Heart right ventricle (tissue), 16 donors: ENCODE results near the gene CARMIL1. TPM values are rescaled to one million over a fixed set of nuclear protein-coding genes. Genes with fewer than 3 reads are reported as not detected.

ENCODE experiments used
- ATAC-seq, 8 donors: fragments of 200-7000 bp; cut with Tn5 transposase; one replicate each; pipeline ENCODE4 v1.9.1; 2020; ENCODE audit warnings: mild to moderate bottlenecking in 8 of 8, moderate library complexity in 8 of 8, moderate number of reproducible peaks in 1 of 8
- DNase-seq, 2 donors: peaks; one replicate each; pipeline ENCODE4 v3.0.0-alpha.2; 2020
- H3K27ac ChIP-seq, 10 donors: fragments of 200-600 bp; sonication (generic) in 2 of 10; one replicate each; pipeline versions ENCODE4 v1.5.0 to v1.8.0; 2020 to 2022; ENCODE audit warnings: mild to moderate bottlenecking in 3 of 10
- H3K27me3 ChIP-seq, 7 donors: fragments of 200-600 bp; one replicate each; pipeline ENCODE4 v1.8.0; 2021 to 2022; ENCODE audit warnings: mild to moderate bottlenecking in 2 of 7
- H3K36me3 ChIP-seq, 9 donors: fragments of 200-600 bp; sonication (generic) in 1 of 9; one replicate each; pipeline versions ENCODE4 v1.5.0 to v1.8.0; 2020 to 2022; ENCODE audit warnings: mild to moderate bottlenecking in 2 of 9
- H3K4me1 ChIP-seq, 9 donors: fragments of 200-600 bp; sonication (generic) in 1 of 9; one replicate each; pipeline versions ENCODE4 v1.5.0 to v1.8.0; 2020 to 2022; ENCODE audit warnings: mild to moderate bottlenecking in 4 of 9
- H3K4me3 ChIP-seq, 10 donors: fragments of 200-600 bp; sonication (generic) in 2 of 10; one replicate each; pipeline versions ENCODE4 v1.5.0 to v1.8.0; 2020 to 2022; ENCODE audit warnings: mild to moderate bottlenecking in 7 of 10, moderate library complexity in 2 of 10
- H3K9me3 ChIP-seq, 11 donors: fragments of 200-600 bp in 10 of 11; sonication (generic) in 2 of 11; one replicate each; pipeline versions ENCODE4 v1.5.0 to v1.8.0; 2013 to 2022; ENCODE audit warnings: mild to moderate bottlenecking in 2 of 11, control low read depth in 1 of 11, moderate library complexity in 1 of 11
- CTCF ChIP-seq, 9 donors: fragments of 200-600 bp; sonication (generic) in 2 of 9; IDR thresholded peaks; one replicate each; pipeline versions ENCODE4 v1.5.0 to v1.8.0; 2021 to 2022; ENCODE audit warnings: antibody characterized with exemption in 9 of 9, mild to moderate bottlenecking in 5 of 9, moderate library complexity in 1 of 9
- WGBS, 2 donors: extraction: QIAGEN DNeasy Blood & Tissue Kit; methylation state at CpG; one replicate each; pipeline ENCODE4 v1.1.7; 2013; ENCODE audit warnings: inconsistent platforms in 1 of 2; 5-methylcytosine and 5-hydroxymethylcytosine counted together
- intact Hi-C, 10 donors: fragments of 100-400 bp; cut with DNase I; formaldehyde crosslinking; loops; one replicate each; pipeline versions ENCODE4 v1.11.1 to v1.14.2; 2022
- polyA plus RNA-seq, 2 donors: library from polyadenylated mRNA; stranded (reverse); fragments of 200-250 nt; gene quantifications; one replicate each; pipeline ENCODE4 v1.2.3, GENCODE V29; 2013
- total RNA-seq, 10 donors: library from RNA; stranded (reverse); fragmentation: NEBNext Ultra II Directional in 3 of 10; extraction: Animal tissue kit (Norgen Biotek cat#: 25700) in 3 of 10; gene quantifications; one replicate each; pipeline versions ENCODE4 v1.2.1 to v1.2.4, GENCODE V29; 2021 to 2023
- donor health status: Arrhythmogenic right ventricular cardiomyopathy.
- donor health status: ischemic (EF 13 %, LVEDD 7.1; RV severe dilation, severe dysfunction).
- donor health status: healthy with polysubstance abuse.
- donor health status: DM: no; HTN: yes; CAD: no.
- donor health status: DM: no; HTN: no; CAD: no.
- donor health status: ischemic (EF 25% LVEDD 6.9; RV normal size, moderate dysfunction).
- donor health status: ischemic (EF 25% LVEDD 5.7; RV mildly dilated, moderate dysfunction).
- donor health status: healthy.
- donor health status: DM: yes; HTN: yes; CAD: no.
- donor health status: Ischemic cardiomyopathy.
- donor health status: ischemic (EF 35%, LVEDD 5.7; RV mildly dilated, moderate dysfunction).
- donor health status: nonischemic (EF 11% LVEDD 7.7; RV severe dilation, severe dysfunction).
- donor health status: DM: yes; HTN: yes; CAD: no.
- donor health status: PGD.
- donor health status: ischemic (EF 29% LVEDD 5.4; RV normal size, mild dysfunction).
- donor health status: nonischemic (EF 23%, LVEDD 6.1; RV moderate dilation, normal function).

CARMIL1 gene
- total and polyA plus RNA-seq, 12 donors, result 1.2 to 10.3 (median 4.1) TPM

GRCh38 chr6:25279748-25280343, 672 bp downstream of the CARMIL1 start:
- DNase-seq (peak; percentile 13 to 14), ATAC-seq (peak; percentile 5 to 51 (median 12))
- Histone ChIP-seq H3K27ac (peak overlapping the region; percentile 53 to 84 (median 67)), H3K4me1 (peaks cover 8 to 26% (median 18%) of the 10 kb centered on the region in 9 donors), H3K9me3 (no peaks in the 10 kb centered on the region), H3K36me3 (no peaks in the 10 kb centered on the region), H3K27me3 (peaks cover 0 to 31% (median 14%) of the 10 kb centered on the region in 7 donors), H3K4me3 (peak overlapping the region; percentile 59 to 96 (median 79))
- intact Hi-C loops, result loop anchor here (1.0 to 10.0 kb wide), 11 partner anchors 47 to 325 kb away; no protein-coding TSS in a partner anchor
- WGBS, 2 donors, result 1 to 2% methylated on average over 31 of the region's 31 CpGs
- no peak for TF ChIP-seq CTCF (IDR thresholded peaks at IDR 0.05)

GRCh38 chr6:25280344-25281074, 1.3 kb downstream of the CARMIL1 start:
- Histone ChIP-seq H3K36me3 (no peaks in the 10 kb centered on the region), H3K4me1 (peaks cover 8 to 26% (median 18%) of the 10 kb centered on the region in 9 donors), H3K9me3 (no peaks in the 10 kb centered on the region), H3K27me3 (peaks cover 0 to 26% (median 10%) of the 10 kb centered on the region in 7 donors), H3K27ac (peak overlapping the region in 9 of 10 donors; percentile 53 to 84 (median 68)), H3K4me3 (peak overlapping the region; percentile 59 to 96 (median 79))
- ATAC-seq (peak in 1 of 8 donors; percentile 7), DNase-seq (no peak)
- 7% methylated on average over 13 of the region's 13 CpGs for WGBS, 2 donors
- intact Hi-C loops, result loop anchor here in 3 of 10 donors (1.0 to 5.0 kb wide), 3 partner anchors 82 to 207 kb away; no protein-coding TSS in a partner anchor
- no peak for TF ChIP-seq CTCF (IDR thresholded peaks at IDR 0.05)

- no peak for TF ChIP-seq CTCF (IDR thresholded peaks at IDR 0.05)
- Histone ChIP-seq H3K36me3 (no peaks in the 10 kb centered on the region), H3K4me3 (no peak overlapping the region), H3K27me3 (no peaks in the 10 kb centered on the region), H3K4me1 (peaks cover 0 to 10% (median 0%) of the 10 kb centered on the region in 9 donors), H3K27ac (no peak overlapping the region), H3K9me3 (no peaks in the 10 kb centered on the region)
- no peak for DNase-seq
- ATAC-seq, result no peak
- WGBS, 2 donors, result 92 to 98% methylated on average over 2 of the region's 2 CpGs
- intact Hi-C loops, result no loop called here
These were observed 7.7 kb downstream of the CARMIL1 start for GRCh38 chr6:25286891-25287290.

GRCh38 chr6:25287941-25288340, 8.8 kb downstream of the CARMIL1 start:
- Histone ChIP-seq H3K4me1 (peaks cover 0 to 11% (median 0%) of the 10 kb centered on the region in 9 donors), H3K27ac (no peak overlapping the region), H3K36me3 (no peaks in the 10 kb centered on the region), H3K9me3 (no peaks in the 10 kb centered on the region), H3K27me3 (no peaks in the 10 kb centered on the region), H3K4me3 (no peak overlapping the region)
- no peak for DNase-seq
- no peak for TF ChIP-seq CTCF (IDR thresholded peaks at IDR 0.05)
- ATAC-seq, result no peak
- intact Hi-C loops, result no loop called here
- WGBS, 2 donors, result 82 to 90% methylated on average over 6 of the region's 6 CpGs
